GM12878 (cell line): ENCODE results near the gene HTT-AS. TPM values are rescaled to one million over a fixed set of nuclear protein-coding genes. Genes with fewer than 3 reads are reported as not detected.

ENCODE experiments used
- ATAC-seq: fragments of 200-7000 bp; cut with Tn5 transposase; 3 replicates; pipeline ENCODE4 v1.9.1; 2020; ENCODE audit warnings: mild to moderate bottlenecking, moderate library complexity
- BruUV-seq: library from RNA; stranded (reverse); fragments of 400-500 nt; replicated peaks from 2 replicates; lab custom pipeline; 2021; lab: Mats Ljungman, UMichigan
- CTCF ChIA-PET: fragments of 300-600 bp; sonication (Branson Sonifier 250); formaldehyde crosslinking; extraction: SDS; loops from one replicate; lab custom pipeline; 2021; ENCODE audit warnings: inconsistent platforms; lab: Yijun Ruan, JAX
- POLR2A ChIA-PET: fragments of 350-600 bp; formaldehyde crosslinking; extraction: SDS; loops from one replicate; lab custom pipeline; 2021; ENCODE audit warnings: inconsistent platforms; lab: Charles Lee
- RAD21 ChIA-PET: fragments of 300-600 bp; sonication (Branson Sonifier 250); formaldehyde crosslinking; loops from one replicate; lab custom pipeline; 2023; ENCODE audit warnings: antibody characterized with exemption; ENCODE audit not compliant: unreplicated experiment; lab: Charles Lee
- SMC1A ChIA-PET: fragments of 300-600 bp; sonication (Branson Sonifier 250); formaldehyde crosslinking; loops from one replicate; lab custom pipeline; 2023; ENCODE audit not compliant: unreplicated experiment, uncharacterized antibody; lab: Charles Lee
- DNase-seq: peaks from one replicate; pipeline ENCODE4 v3.0.0-alpha.2; 2011; ENCODE audit warnings: low read depth, low spot score
- FAIRE-seq: peaks from 3 replicates; lab custom pipeline; 2011; peaks lifted over from hg19 to GRCh38; lab: Jason Lieb, UNC
- H2AFZ ChIP-seq: 2 replicates; pipeline ENCODE4 v1.6.0; 2011; ENCODE audit warnings: low read depth, low read length, control low read depth; ENCODE audit not compliant: control insufficient read depth
- H3K27ac ChIP-seq: 2 replicates; pipeline ENCODE4 v1.5.1; 2011; ENCODE audit warnings: control low read depth; ENCODE audit not compliant: control insufficient read depth, insufficient read depth
- H3K27me3 ChIP-seq, 2 experiments: replicated peaks in 1 of 2; 2 replicates each; pipeline versions ENCODE4 v1.6.0 to v1.6.1; 2011; ENCODE audit warnings: low read length in 1 of 2; ENCODE audit not compliant: control insufficient read depth in 2 of 2, insufficient read depth in 2 of 2
- H3K36me3 ChIP-seq, 2 experiments: 2 replicates each; pipeline ENCODE4 v1.5.1; 2011; ENCODE audit warnings: low read length in 1 of 2; ENCODE audit not compliant: control insufficient read depth in 2 of 2, insufficient read depth in 2 of 2
- H3K4me1 ChIP-seq: 2 replicates; pipeline ENCODE4 v1.6.1; 2011; ENCODE audit warnings: mild to moderate bottlenecking, low read length, moderate library complexity, mixed read lengths; ENCODE audit not compliant: control insufficient read depth, insufficient read depth
- H3K4me2 ChIP-seq: 2 replicates; pipeline ENCODE4 v1.6.0; 2011; ENCODE audit warnings: control low read depth; ENCODE audit not compliant: control insufficient read depth, insufficient read depth
- H3K4me3 ChIP-seq: fragments of 200-600 bp; sonication (generic); 2 replicates; pipeline ENCODE4 v1.5.1; 2016
- H3K79me2 ChIP-seq: 2 replicates; pipeline ENCODE4 v1.6.0; 2011; ENCODE audit warnings: low read length; ENCODE audit not compliant: control insufficient read depth, insufficient read depth
- H3K9ac ChIP-seq: 2 replicates; pipeline ENCODE4 v1.8.0; 2011; ENCODE audit warnings: low read length, control low read depth, mixed read lengths; ENCODE audit not compliant: control insufficient read depth, insufficient read depth
- H3K9me3 ChIP-seq: replicated peaks from 3 replicates; pipeline ENCODE4 v1.5.1; 2011; ENCODE audit warnings: mild to moderate bottlenecking, low read length; ENCODE audit not compliant: control insufficient read depth, insufficient read depth
- H4K20me1 ChIP-seq: 2 replicates; pipeline ENCODE4 v1.6.0; 2011; ENCODE audit not compliant: control insufficient read depth, insufficient read depth
- BHLHE40 ChIP-seq, 2 experiments: fragments of 450-650 bp in 1 of 2; IDR thresholded peaks; 2 replicates each; pipeline ENCODE4 v1.6.1; 2011 to 2017; ENCODE audit warnings: low read depth in 2 of 2, borderline replicate concordance in 1 of 2, improper control_type of control experiment in 1 of 2, low read length in 1 of 2, mild to moderate bottlenecking in 1 of 2
- FOXK2 ChIP-seq: fragments of 450-650 bp; IDR thresholded peaks from 2 replicates; pipeline ENCODE4 v1.6.1; 2017; ENCODE audit warnings: mild to moderate bottlenecking, moderate library complexity
- MEF2B ChIP-seq: fragments of 450-650 bp; IDR thresholded peaks from 2 replicates; pipeline ENCODE4 v1.6.1; 2018; ENCODE audit warnings: mild to moderate bottlenecking, moderate library complexity; ENCODE audit not compliant: partially characterized antibody, poor library complexity, severe bottlenecking
- RCOR1 ChIP-seq: conservative IDR thresholded peaks from 2 replicates; pipeline ENCODE4 v1.6.1; 2012; ENCODE audit warnings: low read depth, low read length, improper control_type of control experiment
- SRF ChIP-seq, 2 experiments: IDR thresholded peaks; 2 replicates each; pipeline ENCODE4 v1.6.1; 2011; ENCODE audit warnings: low read depth in 2 of 2, low read length in 2 of 2, mild to moderate bottlenecking in 1 of 2, moderate library complexity in 1 of 2
- STAT1 ChIP-seq: fragments of 450-650 bp; conservative IDR thresholded peaks from 2 replicates; pipeline ENCODE4 v1.6.1; 2014; ENCODE audit warnings: antibody characterized with exemption, mild to moderate bottlenecking
- TARDBP ChIP-seq: IDR thresholded peaks from 2 replicates; pipeline ENCODE4 v1.6.1; 2016; ENCODE audit warnings: borderline replicate concordance
- WGBS: methylation state at CpG from one replicate; pipeline ENCODE4 v1.1.6; 2016; ENCODE audit warnings: low lambda C conversion rate; ENCODE audit not compliant: insufficient replicate concordance, insufficient coverage; ENCODE audit errors: missing lambda C conversion rate; 5-methylcytosine and 5-hydroxymethylcytosine counted together
- in situ Hi-C: fragments of 300-500 bp; cut with MboI; formaldehyde crosslinking; loops from 9 replicates; pipeline ENCODE4 v1.14.3; 2018; ENCODE audit warnings: mixed read lengths
- intact Hi-C: fragments of 100-400 bp; cut with micrococcal nuclease; formaldehyde crosslinking; loops from one replicate; pipeline ENCODE4 v1.14.2; 2022; ENCODE audit not compliant: unreplicated experiment
- polyA plus RNA-seq, 11 experiments: library from polyadenylated mRNA; depleted of rRNA in 4 of 11; unstranded in 6 of 11; stranded (reverse) in 5 of 11; fragments of >200 nt; fragmentation: Nextera tagmentation in 4 of 11; fragmentation: Illumina TruSeq in 1 of 11; extraction: Ambion mirVana in 4 of 11; extraction: Trizol in 1 of 11; gene quantifications; 1 replicate in 1 of 11; 2 replicates in 10 of 11; pipeline versions ENCODE4 v1.2.1 to v1.2.3, GENCODE V29; 2011 to 2016; ENCODE audit warnings: inconsistent platforms in 2 of 11, missing spikeins in 2 of 11, low read depth in 1 of 11
- total RNA-seq, 4 experiments: library from RNA; depleted of rRNA in 3 of 4; stranded (reverse); fragments of >200 nt in 3 of 4; fragmentation: Illumina TruSeq in 1 of 4; extraction: Trizol in 1 of 4; gene quantifications; 2 replicates each; pipeline versions ENCODE4 v1.2.1 to v1.2.3, GENCODE V29; 2013 to 2021
- TF ChIP-seq, protein P1 (sequence below): fragments of 450-650 bp; IDR thresholded peaks from 2 replicates; pipeline ENCODE4 v1.6.1; 2017; ENCODE audit warnings: mild to moderate bottlenecking, moderate library complexity
- TF ChIP-seq, protein P2 (sequence below): IDR thresholded peaks from 2 replicates; pipeline ENCODE4 v1.6.1; 2011; ENCODE audit warnings: mild to moderate bottlenecking, low read depth, low read length, moderate library complexity; ENCODE audit not compliant: insufficient replicate concordance
- TF ChIP-seq, protein P3 (sequence below): fragments of 450-650 bp; IDR thresholded peaks from 2 replicates; pipeline ENCODE4 v1.6.1; 2016; ENCODE audit warnings: mild to moderate bottlenecking
- TF ChIP-seq, protein P4 (sequence below): fragments of 450-650 bp; formaldehyde crosslinking; IDR thresholded peaks from 2 replicates; pipeline ENCODE4 v1.4.0; 2022; ENCODE audit warnings: mild to moderate bottlenecking, moderate library complexity

HTT-AS gene
- total and polyA plus RNA-seq, 10 of the 15 experiments (the other 5 are each of a cell fraction or from before 2014, with no cell fraction given) = not detected

DNA sequence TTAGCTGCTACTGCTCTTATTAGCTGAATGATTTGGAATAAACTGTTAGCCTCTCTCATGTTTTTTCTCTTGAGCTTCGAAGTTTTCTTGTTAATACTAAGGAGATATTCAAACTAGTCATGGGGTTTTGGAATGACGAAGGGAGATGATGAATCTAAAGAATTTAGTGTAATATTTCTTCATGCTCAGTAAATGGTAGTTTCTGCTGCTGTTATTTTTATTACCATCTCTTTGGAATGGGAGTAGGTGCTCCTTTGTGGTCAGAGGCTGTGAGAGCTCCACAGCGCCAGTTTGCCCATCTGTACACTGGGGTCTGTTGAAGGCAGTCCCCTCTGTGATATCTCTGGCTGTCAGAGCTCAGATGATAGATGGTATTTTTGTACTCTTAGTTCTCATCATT is 33.9 kb upstream of the HTT-AS start (continued):
- TF ChIP-seq, protein P1, sequence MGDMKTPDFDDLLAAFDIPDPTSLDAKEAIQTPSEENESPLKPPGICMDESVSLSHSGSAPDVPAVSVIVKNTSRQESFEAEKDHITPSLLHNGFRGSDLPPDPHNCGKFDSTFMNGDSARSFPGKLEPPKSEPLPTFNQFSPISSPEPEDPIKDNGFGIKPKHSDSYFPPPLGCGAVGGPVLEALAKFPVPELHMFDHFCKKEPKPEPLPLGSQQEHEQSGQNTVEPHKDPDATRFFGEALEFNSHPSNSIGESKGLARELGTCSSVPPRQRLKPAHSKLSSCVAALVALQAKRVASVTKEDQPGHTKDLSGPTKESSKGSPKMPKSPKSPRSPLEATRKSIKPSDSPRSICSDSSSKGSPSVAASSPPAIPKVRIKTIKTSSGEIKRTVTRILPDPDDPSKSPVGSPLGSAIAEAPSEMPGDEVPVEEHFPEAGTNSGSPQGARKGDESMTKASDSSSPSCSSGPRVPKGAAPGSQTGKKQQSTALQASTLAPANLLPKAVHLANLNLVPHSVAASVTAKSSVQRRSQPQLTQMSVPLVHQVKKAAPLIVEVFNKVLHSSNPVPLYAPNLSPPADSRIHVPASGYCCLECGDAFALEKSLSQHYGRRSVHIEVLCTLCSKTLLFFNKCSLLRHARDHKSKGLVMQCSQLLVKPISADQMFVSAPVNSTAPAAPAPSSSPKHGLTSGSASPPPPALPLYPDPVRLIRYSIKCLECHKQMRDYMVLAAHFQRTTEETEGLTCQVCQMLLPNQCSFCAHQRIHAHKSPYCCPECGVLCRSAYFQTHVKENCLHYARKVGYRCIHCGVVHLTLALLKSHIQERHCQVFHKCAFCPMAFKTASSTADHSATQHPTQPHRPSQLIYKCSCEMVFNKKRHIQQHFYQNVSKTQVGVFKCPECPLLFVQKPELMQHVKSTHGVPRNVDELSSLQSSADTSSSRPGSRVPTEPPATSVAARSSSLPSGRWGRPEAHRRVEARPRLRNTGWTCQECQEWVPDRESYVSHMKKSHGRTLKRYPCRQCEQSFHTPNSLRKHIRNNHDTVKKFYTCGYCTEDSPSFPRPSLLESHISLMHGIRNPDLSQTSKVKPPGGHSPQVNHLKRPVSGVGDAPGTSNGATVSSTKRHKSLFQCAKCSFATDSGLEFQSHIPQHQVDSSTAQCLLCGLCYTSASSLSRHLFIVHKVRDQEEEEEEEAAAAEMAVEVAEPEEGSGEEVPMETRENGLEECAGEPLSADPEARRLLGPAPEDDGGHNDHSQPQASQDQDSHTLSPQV = no peak
- TF ChIP-seq, protein P2, sequence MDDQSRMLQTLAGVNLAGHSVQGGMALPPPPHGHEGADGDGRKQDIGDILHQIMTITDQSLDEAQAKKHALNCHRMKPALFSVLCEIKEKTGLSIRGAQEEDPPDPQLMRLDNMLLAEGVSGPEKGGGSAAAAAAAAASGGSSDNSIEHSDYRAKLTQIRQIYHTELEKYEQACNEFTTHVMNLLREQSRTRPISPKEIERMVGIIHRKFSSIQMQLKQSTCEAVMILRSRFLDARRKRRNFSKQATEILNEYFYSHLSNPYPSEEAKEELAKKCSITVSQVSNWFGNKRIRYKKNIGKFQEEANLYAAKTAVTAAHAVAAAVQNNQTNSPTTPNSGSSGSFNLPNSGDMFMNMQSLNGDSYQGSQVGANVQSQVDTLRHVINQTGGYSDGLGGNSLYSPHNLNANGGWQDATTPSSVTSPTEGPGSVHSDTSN = no peak

DNA sequence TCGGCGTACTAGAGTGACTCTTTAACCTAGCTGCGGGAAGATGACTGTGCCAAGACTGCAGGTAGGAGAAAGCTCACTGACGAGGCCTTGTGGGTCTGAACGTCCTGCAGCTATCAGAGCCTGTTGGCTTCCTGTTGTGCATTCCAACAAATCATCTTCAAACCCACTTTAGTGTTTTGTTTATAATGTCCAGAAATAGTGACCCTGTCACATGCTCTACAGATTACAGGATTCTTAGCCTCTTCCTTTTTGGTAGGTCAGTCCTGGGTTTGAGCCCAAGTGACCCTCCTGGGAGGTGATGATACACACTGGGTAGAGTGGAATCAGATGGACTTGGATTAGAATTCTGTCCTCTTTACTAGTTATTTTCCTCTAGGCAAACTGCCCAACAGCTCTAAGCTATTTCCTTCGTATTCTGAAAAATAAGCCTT is 33.4 kb upstream of the HTT-AS start:
- POLR2A ChIA-PET = no interaction called here
- ATAC-seq = no peak
- intact Hi-C loops = loop anchor here (2.0 kb wide), 1 partner anchor 335 kb away; no protein-coding TSS in a partner anchor
- TF ChIP-seq MEF2B (no peak), FOXK2 (no peak), STAT1 (no peak), RCOR1 (no peak), TARDBP (no peak), BHLHE40 (IDR thresholded peaks at IDR 0.05; ENCODE audit: borderline replicate concordance in 1 of 2, low read depth in 2 of 2, low read length in 1 of 2) (no peak), SRF (IDR thresholded peaks at IDR 0.05; ENCODE audit: low read depth in 2 of 2, low read length in 2 of 2) (no peak)
- TF ChIP-seq, protein P3, sequence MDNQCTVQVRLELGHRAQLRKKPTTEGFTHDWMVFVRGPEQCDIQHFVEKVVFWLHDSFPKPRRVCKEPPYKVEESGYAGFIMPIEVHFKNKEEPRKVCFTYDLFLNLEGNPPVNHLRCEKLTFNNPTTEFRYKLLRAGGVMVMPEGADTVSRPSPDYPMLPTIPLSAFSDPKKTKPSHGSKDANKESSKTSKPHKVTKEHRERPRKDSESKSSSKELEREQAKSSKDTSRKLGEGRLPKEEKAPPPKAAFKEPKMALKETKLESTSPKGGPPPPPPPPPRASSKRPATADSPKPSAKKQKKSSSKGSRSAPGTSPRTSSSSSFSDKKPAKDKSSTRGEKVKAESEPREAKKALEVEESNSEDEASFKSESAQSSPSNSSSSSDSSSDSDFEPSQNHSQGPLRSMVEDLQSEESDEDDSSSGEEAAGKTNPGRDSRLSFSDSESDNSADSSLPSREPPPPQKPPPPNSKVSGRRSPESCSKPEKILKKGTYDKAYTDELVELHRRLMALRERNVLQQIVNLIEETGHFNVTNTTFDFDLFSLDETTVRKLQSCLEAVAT = no peak
- TF ChIP-seq, protein P4, sequence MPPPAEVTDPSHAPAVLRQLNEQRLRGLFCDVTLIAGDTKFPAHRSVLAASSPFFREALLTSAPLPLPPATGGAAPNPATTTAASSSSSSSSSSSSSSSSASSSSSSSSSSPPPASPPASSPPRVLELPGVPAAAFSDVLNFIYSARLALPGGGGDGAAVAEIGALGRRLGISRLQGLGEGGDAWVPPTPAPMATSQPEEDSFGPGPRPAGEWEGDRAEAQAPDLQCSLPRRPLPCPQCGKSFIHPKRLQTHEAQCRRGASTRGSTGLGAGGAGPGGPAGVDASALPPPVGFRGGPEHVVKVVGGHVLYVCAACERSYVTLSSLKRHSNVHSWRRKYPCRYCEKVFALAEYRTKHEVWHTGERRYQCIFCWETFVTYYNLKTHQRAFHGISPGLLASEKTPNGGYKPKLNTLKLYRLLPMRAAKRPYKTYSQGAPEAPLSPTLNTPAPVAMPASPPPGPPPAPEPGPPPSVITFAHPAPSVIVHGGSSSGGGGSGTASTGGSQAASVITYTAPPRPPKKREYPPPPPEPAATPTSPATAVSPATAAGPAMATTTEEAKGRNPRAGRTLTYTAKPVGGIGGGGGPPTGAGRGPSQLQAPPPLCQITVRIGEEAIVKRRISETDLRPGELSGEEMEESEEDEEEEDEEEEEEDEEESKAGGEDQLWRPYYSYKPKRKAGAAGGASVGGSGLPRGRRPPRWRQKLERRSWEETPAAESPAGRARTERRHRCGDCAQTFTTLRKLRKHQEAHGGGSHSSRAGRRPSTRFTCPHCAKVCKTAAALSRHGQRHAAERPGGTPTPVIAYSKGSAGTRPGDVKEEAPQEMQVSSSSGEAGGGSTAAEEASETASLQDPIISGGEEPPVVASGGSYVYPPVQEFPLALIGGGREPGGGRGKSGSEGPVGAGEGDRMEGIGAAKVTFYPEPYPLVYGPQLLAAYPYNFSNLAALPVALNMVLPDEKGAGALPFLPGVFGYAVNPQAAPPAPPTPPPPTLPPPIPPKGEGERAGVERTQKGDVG (CRISPR knock-in tag) = no peak

More for the DNA sequence above, 33.4 kb upstream of the HTT-AS start:
- ChIA-PET CTCF (interaction anchor here (0.7 to 2.7 kb wide), 20 partner anchors 10 to 336 kb away, joined by 3 to 14 read pairs (median 4); no protein-coding TSS in a partner anchor), SMC1A (interaction anchor here (0.9 to 3.0 kb wide), 10 partner anchors 9 to 98 kb away, joined by 3 to 14 read pairs (median 4); no protein-coding TSS in a partner anchor), RAD21 (interaction anchor here (1.2 to 2.2 kb wide), 5 partner anchors 27 to 62 kb away, joined by 3 to 5 read pairs (median 4); no protein-coding TSS in a partner anchor)
- Histone ChIP-seq H3K4me3 (no peak overlapping the region), H3K9me3 (no peaks in the 10 kb centered on the region), H3K4me1 (peaks cover 5% of the 10 kb centered on the region), H3K9ac (no peak overlapping the region), H4K20me1 (no peaks in the 10 kb centered on the region; the same call in 1 of the 2 replicates), H3K27me3 (no peaks in the 10 kb centered on the region), H3K36me3 (peaks cover 30 to 49% of the 10 kb centered on the region in 2 experiments), H3K4me2 (no peak overlapping the region), H2AFZ (no peak overlapping the region), H3K27ac (no peak overlapping the region), H3K79me2 (peaks cover 3% of the 10 kb centered on the region; the same call in 1 of the 2 replicates)
- DNase-seq (no peak), FAIRE-seq (no peak)
- WGBS = 98% methylated on average over 6 of the region's 6 CpGs
- BruUV-seq = no TSS peak
- in situ Hi-C loops = loop anchor here (10.0 kb wide), 1 partner anchor 337 kb away; the partner anchor contains the start of gene HGFAC
